Stimulated activated CD4-positive, alpha-beta T cell treated with anti-CD3 and anti-CD28 coated beads, Interleukin-12 subunit alpha, Interleukin-12 subunit beta, amount 100 ng/mL, for 4 hours (primary cell): ENCODE results near the gene FAM124B.
A peak's percentile ranks its signal among the peaks of the same experiment; 100 is the strongest.

Experiments used
- DNase-seq: peaks from one replicate; pipeline ENCODE4 v3.0.0-alpha.2; 2020

The FAM124B gene

DNA sequence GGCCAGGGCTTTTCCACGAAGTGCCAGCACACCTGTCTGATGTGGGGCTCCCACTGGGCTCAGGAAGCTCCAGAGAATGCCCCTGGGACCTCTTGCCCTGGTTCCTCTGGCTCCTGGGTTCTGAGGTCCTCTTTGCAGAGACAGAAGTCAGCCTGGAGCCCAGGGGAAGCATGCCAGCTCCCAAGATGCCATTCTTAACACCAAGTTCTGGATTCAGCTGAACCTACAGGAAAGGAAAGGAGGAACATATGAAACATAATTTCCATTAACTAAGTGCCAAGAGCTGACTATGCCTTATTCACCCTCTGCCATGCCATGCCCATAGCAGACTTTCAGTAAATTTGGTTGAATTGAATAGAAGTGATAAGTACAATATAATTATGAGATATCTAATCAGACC lies 21.9 kb downstream of the FAM124B start:
- DNase-seq = no peak

DNA sequence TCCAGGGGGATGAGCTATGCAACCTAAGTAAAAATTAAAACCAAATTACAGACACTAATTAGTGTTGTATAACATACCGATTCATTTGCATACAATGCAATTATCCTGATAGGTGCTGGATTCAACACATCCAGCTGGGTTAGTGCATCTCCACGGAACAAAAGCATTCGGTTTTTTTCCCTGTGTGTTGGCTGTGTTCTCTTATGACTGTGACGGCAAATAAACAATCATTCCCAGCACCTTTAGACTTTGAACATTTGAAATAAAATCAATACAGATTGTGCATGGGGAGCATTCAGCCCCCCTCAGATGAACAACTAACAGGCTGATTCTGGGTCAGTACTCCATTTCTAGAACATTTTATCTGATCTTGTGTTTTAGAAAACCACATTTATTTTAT lies 22.7 kb downstream of the FAM124B start:
- DNase-seq = no peak

DNA sequence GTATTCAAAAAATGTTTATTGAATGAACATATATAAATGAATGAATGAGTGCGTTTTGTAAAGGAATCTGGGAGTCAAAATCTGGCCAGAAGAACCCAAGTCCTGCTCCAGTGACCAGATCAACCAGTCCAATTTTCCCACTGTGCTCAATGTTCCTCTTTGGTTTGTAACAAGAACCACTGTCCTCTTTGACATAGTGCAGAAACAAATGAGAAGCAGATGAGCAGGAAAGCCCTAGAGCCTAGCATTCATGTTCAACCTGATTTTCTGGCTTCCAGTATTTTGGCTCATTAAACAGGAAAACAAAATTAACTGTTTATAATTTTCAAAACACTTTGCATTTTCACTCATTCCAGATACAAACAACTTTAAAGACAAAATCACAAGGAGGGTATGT lies 23.2 kb downstream of the FAM124B start:
- no peak for DNase-seq

DNA sequence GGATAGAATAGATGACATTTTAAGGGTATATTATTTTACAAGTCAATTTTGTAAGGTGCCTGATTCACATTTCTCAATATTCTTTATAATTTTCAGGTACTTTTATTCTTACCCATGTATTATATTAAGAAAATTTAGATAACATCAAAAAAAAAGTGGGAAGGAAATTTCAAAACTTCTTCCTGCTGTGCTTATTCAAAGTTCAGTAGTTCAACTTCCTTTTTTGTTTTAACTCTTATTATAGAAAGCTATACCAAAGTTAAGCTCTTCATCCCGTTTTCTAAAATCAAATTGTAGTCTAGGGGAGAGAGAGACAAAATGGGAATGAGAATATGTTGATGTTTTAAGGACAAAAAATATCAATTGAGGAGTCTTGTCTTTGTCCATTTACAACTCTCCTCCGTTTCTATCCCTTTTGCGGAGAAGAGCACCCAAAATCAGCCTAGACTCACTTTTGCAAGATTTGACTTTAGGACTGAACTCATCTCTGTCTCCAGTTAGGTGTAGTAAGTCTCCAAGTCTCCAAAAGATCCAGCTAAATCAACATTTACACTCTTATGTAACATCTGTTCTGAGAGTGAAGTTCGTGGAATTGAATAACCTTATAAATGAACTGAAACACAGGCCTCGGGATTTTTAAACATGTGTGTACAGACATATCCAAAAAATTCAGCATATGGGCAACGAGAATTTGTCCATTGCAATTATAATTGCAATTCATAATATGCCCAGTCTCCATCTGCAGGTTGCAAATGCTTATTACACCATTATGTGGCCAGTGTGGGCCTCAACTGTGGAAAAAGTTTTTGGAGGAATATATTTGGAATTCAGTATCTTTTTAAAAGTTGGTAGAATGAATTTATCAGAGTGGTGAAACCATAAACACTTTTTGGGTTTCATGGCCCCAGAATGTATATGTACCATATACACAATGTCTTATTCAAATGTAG lies 23.9 kb downstream of the FAM124B start:
- no peak for DNase-seq

DNA sequence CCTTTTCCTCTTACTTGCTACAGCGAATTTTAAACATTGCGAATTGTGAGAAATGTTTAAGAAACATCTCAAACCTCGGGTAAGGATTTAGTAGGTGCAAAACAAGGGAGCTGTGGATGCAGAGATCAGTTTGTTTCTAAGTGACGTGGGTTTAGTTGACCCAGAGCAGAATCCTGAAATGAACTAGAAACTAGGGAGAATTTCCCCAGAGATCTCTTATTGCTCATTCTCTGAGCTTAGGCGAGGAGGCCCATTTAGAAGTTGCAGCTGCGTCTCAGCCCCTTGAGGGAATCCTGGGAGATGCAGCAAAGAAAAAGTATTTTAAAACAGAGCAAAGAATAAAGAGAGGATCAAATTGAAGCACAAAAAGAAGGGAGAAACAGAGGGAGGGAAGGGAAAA lies 29.3 kb downstream of the FAM124B start:
- DNase-seq = no peak

DNA sequence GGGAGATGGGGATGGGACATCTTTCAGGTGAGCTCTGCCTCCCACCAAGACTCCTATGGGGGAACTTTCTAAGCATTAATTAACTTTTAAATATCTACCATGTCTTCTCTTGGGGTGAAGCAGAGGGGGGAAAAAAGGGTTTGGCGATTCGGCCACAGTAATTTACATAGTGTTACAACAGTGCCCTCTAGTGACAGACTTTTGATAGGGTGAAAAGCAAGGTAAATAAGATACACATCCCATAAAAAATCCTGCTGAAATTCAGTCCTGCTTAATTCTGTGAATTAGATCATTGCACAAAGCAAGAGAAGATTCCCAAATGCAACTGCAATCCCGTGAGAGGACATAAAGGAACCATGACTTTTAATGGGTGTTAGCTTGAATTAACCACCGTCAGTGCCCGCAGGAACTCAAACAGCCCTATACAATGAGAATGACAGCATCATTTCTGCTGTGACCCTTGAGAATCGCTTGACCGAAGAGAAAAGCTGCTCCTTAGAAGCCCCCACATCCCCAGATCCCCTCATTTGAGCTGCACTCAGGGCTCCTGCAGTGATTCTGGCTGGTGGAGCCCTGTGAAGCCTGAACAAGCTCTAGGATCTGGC lies 32.8 kb downstream of the FAM124B start:
- DNase-seq = no peak

DNA sequence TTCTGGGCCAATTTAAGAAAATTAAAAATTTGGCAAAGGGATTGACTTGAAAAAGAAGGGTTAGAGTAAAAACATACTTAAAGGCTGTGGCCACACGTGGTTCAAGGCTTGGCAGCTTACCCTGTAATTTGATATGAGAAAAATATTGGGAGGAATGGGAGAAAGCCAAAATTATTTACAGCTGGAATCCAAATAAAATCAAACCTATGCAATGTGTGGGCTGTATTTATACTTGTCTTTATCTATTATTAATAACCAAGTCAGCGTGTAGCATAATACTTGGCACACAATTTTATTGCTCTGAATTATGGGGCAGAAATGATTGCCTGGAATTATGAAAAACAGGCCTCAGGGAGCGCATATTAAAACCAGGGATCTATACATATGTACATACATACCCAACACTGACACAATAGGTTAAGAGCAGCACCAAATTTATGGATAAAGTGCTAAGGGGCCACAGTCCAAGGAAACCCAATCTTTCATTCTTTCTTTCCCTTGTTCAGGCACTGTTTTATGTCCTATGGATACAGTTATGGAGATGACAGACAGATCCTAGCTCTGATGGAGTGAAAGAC lies 35.6 kb downstream of the FAM124B start:
- no peak for DNase-seq

DNA sequence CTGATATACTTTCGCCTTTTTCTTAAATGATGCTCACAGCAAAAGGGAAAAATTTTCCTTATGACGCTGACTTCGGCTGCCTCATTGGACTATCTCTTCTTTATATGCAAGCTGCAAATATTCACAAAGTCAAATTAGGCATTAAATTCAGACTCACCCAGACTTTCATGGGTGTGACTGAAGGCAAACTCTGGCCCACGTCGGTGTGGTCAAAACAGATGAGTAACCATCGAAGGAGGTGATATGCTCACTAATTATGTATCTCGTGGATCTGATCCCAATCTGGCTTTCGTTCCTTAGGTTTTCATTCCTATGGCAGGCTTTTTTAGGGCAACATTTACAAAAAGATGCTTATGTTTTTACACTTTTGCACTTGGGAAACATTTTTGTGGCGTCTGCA lies 36.6 kb downstream of the FAM124B start:
- no peak for DNase-seq

DNA sequence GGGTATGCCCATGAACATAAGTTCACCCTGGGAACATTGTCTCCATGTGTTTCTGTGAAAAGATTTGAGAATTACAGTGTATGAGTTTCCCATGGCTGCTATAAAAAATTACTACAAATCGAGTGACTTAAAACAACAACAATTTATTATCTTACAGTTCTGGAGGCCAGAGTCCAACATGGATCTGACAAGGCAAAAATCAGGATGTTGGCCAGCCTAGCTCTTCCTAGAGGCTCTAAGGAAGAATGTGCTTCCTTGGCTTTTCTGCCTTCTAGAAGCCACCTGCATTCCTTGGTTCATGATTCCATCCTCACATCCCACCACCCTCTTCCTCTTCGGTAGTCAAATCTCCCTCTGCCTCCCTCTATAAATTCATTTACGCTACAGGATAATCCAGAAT lies 38.6 kb downstream of the FAM124B start:
- no peak for DNase-seq

DNA sequence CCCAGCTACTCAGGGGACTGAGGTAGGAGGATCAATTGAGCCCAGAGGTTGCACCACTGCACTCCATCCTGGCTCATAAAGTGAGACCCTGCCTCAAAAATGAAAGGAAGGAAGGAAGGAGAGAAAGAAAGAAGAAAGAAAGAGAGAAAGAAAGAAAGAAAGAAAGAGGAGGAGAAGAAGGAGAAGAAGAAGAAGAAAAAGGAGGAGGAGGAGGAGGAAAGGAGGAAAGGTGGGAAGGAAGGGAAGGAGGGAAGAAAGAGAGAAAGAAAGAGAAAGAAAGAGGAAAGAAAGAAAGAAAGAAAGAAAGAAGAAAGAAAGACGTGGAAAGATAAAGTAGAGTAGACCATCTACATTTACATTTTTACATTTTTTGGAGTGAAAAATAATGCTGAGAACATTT lies 39.8 kb downstream of the FAM124B start:
- DNase-seq = no peak

DNA sequence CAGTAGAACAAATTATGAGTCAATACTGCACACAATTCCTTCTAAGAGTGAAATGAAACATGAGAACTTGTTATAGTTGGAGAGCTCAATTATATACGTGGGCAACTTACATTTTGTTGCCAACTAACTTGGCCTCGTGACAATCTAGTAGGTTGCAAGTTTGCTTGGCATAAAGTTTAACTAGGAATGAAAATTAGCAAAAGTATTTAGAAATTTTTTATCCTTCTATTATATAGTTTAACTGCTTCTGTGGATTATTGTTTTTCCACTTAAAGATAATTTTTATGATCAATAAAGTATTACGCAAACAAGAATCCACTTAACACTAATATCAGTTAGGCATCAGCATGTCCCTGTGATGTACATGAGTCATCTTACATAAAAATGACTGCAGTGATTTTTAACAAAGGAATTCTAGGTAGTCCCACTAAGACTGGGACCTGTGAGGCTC lies 41.1 kb downstream of the FAM124B start:
- DNase-seq = no peak

DNA sequence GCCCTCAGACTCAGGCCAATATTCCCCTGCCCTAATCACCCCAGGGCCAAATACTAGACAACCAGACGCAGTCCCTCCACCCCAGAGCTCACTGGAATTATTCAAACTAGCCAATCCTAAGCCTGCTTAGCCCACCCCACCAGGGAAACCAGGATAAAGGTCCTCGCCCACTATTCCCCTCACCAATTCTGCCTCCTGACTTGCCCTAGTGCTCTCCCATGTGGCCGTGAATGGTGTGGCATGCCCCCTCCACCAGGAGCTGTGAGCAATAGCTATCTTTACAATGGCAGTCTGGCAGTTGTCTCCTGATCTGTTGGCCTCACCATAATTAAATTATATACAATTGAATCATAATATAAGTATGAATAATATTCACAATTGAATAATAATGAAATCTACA lies 42.3 kb downstream of the FAM124B start:
- no peak for DNase-seq

DNA sequence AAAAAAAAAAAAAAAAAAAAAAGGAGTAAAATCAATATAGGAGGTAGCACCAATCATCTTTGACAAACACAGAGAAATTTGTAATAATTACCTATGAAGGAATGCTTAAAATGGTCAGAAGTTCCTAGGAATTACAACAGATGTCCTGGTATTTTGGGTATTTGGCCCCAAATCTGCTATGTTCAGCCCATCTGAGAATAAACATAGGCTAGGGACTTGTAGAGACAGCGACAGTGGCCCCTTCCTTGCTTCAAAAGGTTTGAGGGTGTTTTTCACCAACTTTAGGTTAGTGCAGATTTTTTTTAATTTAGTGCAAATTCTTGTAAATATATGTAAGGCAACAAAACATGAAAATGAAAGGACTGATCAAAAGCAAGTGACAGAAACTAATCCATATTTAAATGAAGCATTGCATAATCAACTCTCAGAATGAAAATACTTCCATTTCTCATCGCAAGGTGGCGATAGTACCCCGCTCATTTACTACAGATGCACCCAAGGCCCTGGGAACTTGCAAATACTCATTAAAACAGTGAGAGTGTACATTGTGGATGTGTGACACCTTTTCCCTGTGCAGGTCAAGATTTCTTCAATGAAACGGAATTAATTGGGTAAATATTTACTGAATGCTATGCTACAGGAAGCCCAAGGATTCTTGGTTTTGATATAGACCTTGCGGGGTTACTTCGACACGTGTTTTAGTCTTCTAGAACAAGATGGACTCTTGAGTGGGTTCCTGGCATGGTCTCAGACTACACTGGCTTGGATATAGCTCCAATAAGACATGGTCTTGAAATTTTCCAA lies 44.6 kb downstream of the FAM124B start:
- peak; percentile 27 for DNase-seq

DNA sequence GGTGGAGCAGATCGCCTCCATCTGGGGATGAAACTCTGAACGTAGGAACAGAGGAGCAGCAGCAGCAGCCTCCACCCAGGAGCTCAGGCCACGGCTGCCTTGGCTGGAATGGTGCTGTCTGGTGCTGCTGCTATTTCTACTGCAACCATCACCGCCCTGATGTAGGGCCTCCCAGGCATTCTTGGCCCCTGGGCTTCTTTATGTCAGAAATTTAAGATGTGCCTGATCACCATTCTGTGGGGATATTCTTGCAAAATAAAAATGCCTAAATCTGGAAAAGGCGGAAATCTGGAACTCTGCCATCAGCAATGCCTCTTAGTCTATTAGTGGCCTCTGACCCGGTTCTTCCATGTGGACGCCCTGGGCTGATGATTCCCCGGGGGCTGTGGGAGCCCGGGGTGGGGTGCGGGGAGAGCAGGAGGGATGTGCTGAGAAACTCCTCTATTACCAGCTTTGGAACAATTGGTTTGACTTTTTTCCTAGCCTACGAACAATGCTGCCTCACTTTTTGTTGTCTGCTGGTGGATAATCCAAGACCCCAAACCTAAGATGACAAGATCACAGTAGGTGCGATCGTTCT lies 47.2 kb downstream of the FAM124B start:
- DNase-seq = no peak

DNA sequence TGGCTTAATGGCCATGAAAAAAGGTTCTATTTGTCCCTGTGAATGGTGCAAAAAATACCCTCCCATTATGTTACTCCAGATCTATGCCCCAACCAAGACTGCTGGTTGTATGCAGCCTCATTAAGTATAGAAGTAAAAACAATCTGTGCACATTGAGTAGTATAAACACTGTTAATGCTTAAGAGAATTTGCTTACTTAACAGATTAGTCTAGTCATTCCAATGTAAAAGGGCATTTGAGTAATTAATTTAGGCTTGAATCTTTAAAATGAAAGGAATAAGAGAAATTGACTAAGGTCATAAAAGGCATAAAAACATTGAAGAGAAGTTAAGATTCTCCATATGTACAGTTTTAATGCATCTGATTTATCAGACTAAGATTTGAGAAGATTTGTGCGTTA lies 51.2 kb downstream of the FAM124B start:
- DNase-seq = no peak

DNA sequence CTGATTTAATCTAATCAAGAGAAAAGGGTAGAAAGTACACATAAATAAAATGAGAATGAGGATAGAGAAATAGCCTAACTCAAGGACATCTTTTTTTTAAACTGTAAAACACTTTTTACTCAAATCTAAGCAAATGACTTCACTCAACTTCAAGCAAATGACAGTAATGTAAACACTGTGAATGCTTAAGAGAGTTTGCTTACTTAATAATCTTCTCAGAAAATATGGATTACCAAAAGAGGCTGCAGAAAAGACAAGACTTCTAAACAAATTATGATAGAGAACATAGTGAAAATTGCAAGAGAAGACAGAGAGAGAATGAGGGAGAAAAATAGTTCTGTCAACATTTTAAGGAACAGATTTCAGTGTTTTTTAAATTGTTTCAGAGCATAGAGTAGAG lies 52.5 kb downstream of the FAM124B start:
- DNase-seq = no peak

DNA sequence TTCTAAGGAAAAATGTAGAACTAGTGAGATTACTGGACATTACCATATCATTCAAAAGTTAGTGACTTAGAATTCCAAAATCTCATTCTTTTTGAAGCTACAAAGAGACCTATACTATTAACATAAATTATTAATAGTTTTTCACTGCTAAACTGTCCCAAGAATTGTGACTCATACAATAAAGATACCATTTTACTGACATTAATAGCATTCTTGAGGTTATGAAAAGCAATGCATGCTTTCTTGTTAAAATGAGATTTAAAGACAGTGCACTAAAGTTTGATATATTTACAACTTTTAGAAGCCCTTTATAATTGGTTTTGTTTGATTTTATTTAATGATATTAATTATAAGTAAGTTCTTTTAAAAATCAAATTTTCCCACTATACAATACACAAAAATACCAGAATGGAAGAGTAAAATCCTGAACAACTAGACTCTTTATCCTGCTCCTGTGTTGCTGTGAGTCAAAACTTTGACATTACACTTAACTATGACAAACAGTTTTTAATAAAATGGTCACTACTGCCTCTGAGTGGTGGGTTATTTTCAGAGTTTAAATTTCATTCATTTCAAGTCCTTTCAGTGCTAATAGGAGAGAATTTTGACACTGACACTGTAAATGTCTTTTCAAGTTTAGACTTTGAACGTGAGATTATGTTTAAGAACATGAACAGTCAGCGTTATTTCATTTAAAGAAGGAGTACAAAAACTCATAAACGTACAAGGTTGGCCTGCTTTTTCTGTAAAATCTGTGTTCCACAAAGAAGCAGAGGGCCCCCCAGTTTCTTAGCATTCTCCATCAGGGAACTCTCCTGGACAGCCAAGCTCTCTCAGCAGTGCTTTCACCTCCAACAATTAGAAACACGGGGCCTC lies 54.5 kb downstream of the FAM124B start:
- DNase-seq = no peak

DNA sequence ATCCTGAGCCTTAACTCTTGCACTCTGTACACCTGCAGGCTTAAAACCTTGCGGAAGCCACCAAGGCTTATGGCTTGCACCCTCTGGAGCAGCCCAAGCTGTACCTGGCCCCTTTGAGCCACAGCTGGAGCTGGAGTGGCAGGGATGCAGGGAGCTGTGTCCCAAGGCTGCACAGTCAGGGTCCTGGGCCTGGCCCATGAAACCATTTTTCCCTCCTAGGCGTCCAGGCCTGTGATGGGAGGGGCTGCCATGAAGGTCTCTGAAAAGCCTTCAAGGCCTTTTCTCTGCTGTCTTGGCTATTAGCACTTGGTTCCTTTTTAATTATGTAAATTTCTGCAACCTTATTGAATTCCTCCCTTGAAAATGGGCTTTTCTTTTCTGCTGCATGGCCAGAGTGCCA lies 56.4 kb downstream of the FAM124B start:
- DNase-seq = no peak

DNA sequence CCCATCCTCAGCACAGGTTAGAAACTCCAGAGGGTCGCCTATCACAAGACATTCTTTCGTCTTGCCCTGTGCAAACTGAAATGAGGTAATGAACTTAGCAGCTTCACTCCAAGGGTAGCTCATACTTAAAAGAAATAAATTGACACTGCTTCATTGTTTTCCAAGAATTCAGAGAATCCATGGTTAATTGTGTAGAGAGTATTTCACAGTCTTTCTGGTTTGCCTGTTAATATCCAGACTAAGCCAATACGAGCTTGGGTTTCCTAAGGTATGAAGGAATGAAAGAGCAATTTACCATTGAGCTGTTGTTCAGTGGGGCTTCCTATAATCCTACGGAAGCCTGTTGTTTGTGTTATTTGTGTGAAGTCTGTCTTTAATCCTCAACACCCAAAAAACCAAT lies 58.7 kb downstream of the FAM124B start:
- no peak for DNase-seq

DNA sequence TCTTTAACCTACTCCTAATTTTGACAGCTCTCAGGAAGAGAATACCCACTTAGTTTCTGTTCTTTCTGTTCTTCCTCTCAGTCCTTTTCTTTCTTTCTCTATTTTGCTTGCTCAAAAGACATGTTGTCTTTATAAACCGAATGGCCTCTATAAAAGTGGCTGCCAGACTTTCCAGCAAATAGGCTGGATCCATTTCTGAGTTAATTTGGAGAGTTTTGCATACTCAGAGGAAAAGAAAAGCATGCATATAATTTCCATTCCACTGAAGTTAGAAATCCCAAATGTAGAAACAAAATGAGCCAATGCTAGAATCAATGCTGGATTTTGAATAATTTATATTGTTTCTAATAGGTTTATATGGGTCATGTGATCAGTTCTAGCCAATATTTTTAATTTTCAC lies 65.9 kb downstream of the FAM124B start:
- DNase-seq = no peak

DNA sequence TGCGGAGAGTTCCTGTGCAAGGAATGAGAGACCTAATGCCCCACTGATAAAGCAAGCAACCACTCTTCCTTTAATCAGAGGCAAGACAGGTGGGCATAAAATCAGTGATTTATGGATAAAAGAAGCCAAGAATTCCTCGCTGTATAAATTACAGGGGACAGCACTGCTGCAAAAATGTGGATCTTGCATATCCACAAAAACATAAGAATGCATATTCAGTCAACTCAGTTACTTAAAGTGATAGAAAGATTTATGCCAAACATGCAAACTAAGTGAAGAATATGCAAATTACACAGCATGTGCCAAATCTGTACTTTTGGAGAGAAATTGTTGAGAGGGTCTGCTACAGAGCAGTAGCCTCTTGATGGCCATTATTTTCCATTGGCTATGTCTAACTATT lies 67.2 kb downstream of the FAM124B start:
- no peak for DNase-seq
